ENCODE results near the gene EIF4G3. TPM values are rescaled to one million over a fixed set of nuclear protein-coding genes. Genes with fewer than 3 reads are reported as not detected.
A peak's percentile ranks its signal among the peaks of the same experiment; 100 is the strongest.

Gene EIF4G3
- total and polyA plus RNA-seq, 2 of the 8 experiments (the other 6 are each of a cell fraction or from before 2014, with no cell fraction given): 47.5 to 66.6 TPM

DNA sequence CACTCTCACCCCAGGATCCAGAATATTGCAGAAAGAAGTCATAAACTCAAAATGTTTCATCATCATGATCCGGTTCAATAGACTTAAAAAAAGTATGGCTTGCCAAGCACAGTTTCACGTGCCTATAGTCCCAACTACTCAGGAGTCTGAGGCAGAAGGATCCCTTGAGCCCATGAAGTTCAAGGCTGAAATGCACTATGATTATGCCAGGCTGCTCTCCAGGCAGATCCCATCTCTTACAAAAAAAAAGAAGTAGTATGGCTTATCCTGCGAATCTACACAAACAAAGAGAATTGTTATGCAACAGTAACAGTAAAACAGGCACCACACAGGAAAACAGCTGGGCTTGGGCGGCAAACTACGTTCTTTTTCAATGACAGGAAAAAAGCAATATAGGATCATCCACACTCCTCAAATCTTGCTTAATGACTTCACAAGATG, 76.2 kb downstream of the EIF4G3 start:
- H2BK5ac ChIP-seq (ENCODE audit: low read depth, low read length): no peak overlapping the region
- H3K36me3 ChIP-seq (ENCODE audit: control insufficient read depth in 2 of 4, insufficient read depth in 4 of 4, low read length in 3 of 4): peaks cover 0 to 12% (median 0%) of the 10 kb centered on the region in 4 experiments; a peak in 1 of 8 replicates
- H3K27me3 ChIP-seq (replicated peaks in 1 of 4; ENCODE audit: control insufficient read depth in 3 of 4, extremely low read depth in 1 of 4, insufficient read depth in 3 of 4, low read length in 3 of 4): no peaks in the 10 kb centered on the region
- no peak overlapping the region; a peak in 1 of 7 replicates for H3K9ac ChIP-seq (replicated peaks in 1 of 4; ENCODE audit: extremely low read depth in 1 of 4, low read depth in 3 of 4, low read length in 3 of 4)
- FAIRE-seq: no peak
- H3K4me3 ChIP-seq (ENCODE audit: extremely low read depth in 1 of 4, insufficient read depth in 2 of 4, low read depth in 3 of 4, low read length in 4 of 4): no peak overlapping the region
- H3K79me1 ChIP-seq (ENCODE audit: low read depth, low read length): peaks cover 3% of the 10 kb centered on the region; the same call in 1 of the 2 replicates
- H4K8ac ChIP-seq (ENCODE audit: extremely low read depth, insufficient read depth, low read length): no peak overlapping the region
- no peak overlapping the region for H4K5ac ChIP-seq (ENCODE audit: insufficient read length, low read depth, low read length)
- H4K20me1 ChIP-seq (replicated peaks in 1 of 2; ENCODE audit: control insufficient read depth in 1 of 2, insufficient read depth in 2 of 2, low read length in 2 of 2): peaks cover 0 to 4% of the 10 kb centered on the region in 2 experiments
- H3K23me2 ChIP-seq (ENCODE audit: low read depth, low read length): 0 out of 2 replicates have a peak, but pooled peaks cover 2% of the 10 kb centered on the region
- H3K4ac ChIP-seq (replicated peaks; ENCODE audit: insufficient read length, low read depth, low read length): no peak overlapping the region
- H3K23ac ChIP-seq (ENCODE audit: insufficient read length): no peak overlapping the region
- 62% methylated on average over 5 of the region's 5 CpGs; no CpG with 5 or more reads in 1 of the 2 experiments for WGBS, 2 experiments (ENCODE audit: extremely low coverage in 1 of 2, insufficient coverage in 1 of 2, insufficient read length in 1 of 2, insufficient replicate concordance in 2 of 2, low coverage in 1 of 2, low lambda C conversion rate in 2 of 2, missing lambda C conversion rate in 1 of 2)
- no peak overlapping the region for H2AK5ac ChIP-seq (ENCODE audit: low read depth, low read length)
- CTCF ChIA-PET (ENCODE audit: partially characterized antibody): no interaction called here
- peak overlapping the region in 1 of 2 experiments; percentile 35; a peak in 2 of 4 replicates for H3K4me2 ChIP-seq (ENCODE audit: insufficient read depth in 1 of 2, low read depth in 2 of 2, low read length in 2 of 2)
- H2AFZ ChIP-seq (ENCODE audit: low read length): no peak overlapping the region
- H3K9me3 ChIP-seq (ENCODE audit: insufficient read depth in 2 of 2, low read depth in 1 of 2, low read length in 1 of 2): no peaks in the 10 kb centered on the region
- TF ChIP-seq RBBP5 (IDR thresholded peaks at IDR 0.05; ENCODE audit: borderline replicate concordance, low read depth, low read length): no peak
- peak; percentile 48; the same call in 1 of the 2 replicates for TF ChIP-seq CEBPB (IDR thresholded peaks at IDR 0.05; ENCODE audit: low read depth, low read length)
- H2BK20ac ChIP-seq (ENCODE audit: low read length): no peak overlapping the region
- no peak overlapping the region for H3K56ac ChIP-seq (replicated peaks; ENCODE audit: insufficient read length, low read depth, low read length)
- no peak for DNase-seq (ENCODE audit: low read depth in 1 of 2, low spot score in 2 of 2)
- H3K14ac ChIP-seq (ENCODE audit: insufficient read length): no peak overlapping the region
- H2BK15ac ChIP-seq (ENCODE audit: low read length): no peak overlapping the region
- POLR2A ChIA-PET (ENCODE audit: partially characterized antibody): no interaction called here
- no peak overlapping the region for H3K27ac ChIP-seq (ENCODE audit: low read depth, low read length)
- H3K79me2 ChIP-seq (ENCODE audit: control insufficient read depth in 1 of 2, insufficient read depth in 2 of 2, low read length in 2 of 2): peaks cover 0 to 63% of the 10 kb centered on the region in 2 experiments; a peak in 2 of 4 replicates
- H3K4me1 ChIP-seq (replicated peaks in 1 of 4; ENCODE audit: control insufficient read depth in 3 of 4, insufficient read depth in 4 of 4, low read length in 3 of 4): peaks cover 0 to 9% (median 5%) of the 10 kb centered on the region in 4 experiments; a peak in 4 of 7 replicates
- no peak overlapping the region for H2BK12ac ChIP-seq (ENCODE audit: low read depth, low read length)
- no peak overlapping the region for H2BK120ac ChIP-seq (replicated peaks; ENCODE audit: low read depth, low read length)
- no peak overlapping the region for H4K91ac ChIP-seq (replicated peaks; ENCODE audit: insufficient read length, low read length)
- no peak overlapping the region for H3K18ac ChIP-seq (ENCODE audit: extremely low read depth, low read length)
